LNCaP clone FGC (cell line): ENCODE data around the gene LSM14B.
"Not testable (repeated sequence)": the region's sequence is repeated elsewhere in the genome, so short reads cannot be mapped to it uniquely, and the experiment has no call there.

ENCODE experiments used
- DNase-seq: peaks from one replicate; pipeline ENCODE4 v3.0.0-alpha.2; 2011; ENCODE audit warnings: low read depth
- H3K4me3 ChIP-seq: 2 replicates; pipeline ENCODE4 v1.5.1; 2011; ENCODE audit warnings: mild to moderate bottlenecking, low read depth, low read length, control low read depth
- CTCF ChIP-seq: IDR thresholded peaks from 2 replicates; pipeline ENCODE4 v1.5.1; 2012; ENCODE audit warnings: mild to moderate bottlenecking; ENCODE audit not compliant: control insufficient read depth, insufficient read depth; ENCODE audit errors: extremely low read depth

Gene LSM14B

DNA sequence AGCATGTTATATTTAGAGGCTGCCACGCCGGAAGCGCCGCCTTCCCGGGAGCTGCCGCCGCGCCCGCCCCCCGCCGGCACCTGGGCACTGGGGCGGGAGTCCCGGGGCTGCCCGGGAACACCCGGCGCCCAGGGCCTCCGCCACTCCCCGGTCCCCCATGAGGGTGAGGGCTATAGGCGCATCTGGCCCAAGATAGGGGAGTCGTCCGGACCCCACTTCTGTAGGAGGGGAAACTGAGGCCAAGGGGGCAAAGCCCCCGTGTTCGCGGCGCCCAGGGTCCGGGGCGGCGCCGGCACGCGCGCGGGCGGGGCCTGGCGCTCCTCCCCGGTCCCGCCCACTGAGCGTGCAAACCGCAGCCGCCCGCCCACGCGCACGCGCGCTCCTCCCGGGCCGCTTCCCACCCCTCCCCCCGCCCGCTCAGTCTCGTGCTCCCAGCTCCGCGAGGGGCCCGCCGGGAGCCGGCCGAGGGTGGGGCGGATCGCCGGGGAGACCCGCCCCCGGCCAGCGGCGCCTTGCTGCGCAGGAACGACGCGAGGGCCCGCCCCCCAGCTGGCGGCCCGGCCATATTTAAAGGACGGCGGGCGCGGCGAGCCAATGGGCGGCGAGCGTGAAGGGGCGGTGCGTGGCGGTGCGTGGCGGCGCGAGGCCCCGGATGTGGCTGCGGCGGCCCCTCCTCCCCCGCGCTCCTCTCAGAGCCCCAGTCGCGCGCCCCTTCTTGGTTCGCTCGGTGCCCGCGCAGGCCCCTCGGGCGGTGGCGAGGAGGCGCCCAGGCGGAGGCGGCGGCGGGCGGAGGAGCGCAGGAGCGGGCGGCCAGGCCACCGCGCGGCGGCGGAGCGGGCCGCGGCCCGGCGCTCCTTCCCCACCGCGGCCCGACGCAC, at the start of gene LSM14B:
Gene LSM14B (plus strand): TSS at position 700 of the 878 bp plus-strand sequence. CDS start 192 bp downstream, outside the sequence.
- peak within 1 kb of the TSS; percentile 65 for H3K4me3 ChIP-seq
- no peak for TF ChIP-seq CTCF
- DNase-seq = peak; percentile 81

- no peak for TF ChIP-seq CTCF
- H3K4me3 ChIP-seq = no peak overlapping the region
- no peak for DNase-seq
Observed at GRCh38 chr20:62073323-62073722, 49.0 kb upstream of the LSM14B start.

- H3K4me3 ChIP-seq = no peak overlapping the region
- no peak for TF ChIP-seq CTCF
- no peak for DNase-seq
Observed at GRCh38 chr20:62079166-62079565, 43.1 kb upstream of the LSM14B start.

DNA sequence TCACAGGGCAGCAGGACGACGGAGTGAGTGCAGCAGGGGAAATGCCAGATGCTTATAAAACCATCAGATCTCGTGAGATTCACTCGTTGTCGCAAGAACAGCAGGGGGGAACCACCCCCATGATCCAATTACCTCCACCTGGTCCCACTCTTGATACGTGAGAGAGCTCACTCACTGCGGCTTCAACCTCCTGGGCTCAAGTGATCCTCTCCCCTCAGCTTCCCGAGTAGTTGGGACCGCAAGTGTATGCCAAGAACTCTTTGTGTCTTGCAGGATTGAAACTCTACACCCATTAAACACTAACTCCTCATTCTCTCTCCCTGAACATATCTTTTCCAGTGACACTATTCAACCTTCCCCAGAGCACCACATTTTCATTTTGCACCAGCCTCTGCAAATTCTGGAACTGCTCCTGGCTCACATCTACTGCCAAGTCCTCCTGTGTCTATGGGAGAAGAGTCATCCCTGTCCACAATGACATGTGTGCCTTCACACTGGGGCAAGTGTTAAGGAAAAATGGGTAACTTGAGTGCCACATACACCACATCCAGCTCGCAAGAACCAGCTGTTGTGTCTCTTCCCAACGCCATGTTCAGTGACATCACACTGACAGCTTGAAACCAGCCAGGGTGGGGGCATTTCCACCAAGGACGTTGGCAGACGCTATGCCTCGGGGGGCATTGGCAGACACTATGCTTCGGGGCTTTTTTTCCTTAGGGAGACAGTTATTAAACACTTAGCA, 41.9 kb upstream of the LSM14B start:
- no peak for TF ChIP-seq CTCF
- no peak overlapping the region for H3K4me3 ChIP-seq
- no peak for DNase-seq

DNA sequence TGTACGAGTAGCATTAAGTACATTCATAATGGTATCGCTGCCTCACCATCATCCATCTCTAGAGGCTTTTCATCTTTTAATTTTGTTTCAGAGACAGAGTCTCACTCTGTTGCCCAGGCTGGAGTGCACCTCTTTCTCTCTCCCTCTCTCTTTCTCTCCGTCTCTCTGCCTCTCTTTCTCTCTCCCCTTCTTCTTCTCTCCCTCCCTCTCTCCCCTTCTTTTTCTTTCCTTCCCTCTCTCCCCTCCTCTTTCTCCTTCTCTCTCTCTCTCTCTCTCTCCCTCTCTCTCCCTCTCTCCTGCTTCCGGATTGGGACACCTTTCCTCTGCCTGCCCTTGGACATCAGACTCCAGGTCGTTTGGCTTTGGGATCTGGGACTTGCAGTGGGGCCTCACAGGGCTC, 39.0 kb upstream of the LSM14B start:
- no peak for TF ChIP-seq CTCF
- DNase-seq = no peak
- H3K4me3 ChIP-seq = no peak overlapping the region

DNA sequence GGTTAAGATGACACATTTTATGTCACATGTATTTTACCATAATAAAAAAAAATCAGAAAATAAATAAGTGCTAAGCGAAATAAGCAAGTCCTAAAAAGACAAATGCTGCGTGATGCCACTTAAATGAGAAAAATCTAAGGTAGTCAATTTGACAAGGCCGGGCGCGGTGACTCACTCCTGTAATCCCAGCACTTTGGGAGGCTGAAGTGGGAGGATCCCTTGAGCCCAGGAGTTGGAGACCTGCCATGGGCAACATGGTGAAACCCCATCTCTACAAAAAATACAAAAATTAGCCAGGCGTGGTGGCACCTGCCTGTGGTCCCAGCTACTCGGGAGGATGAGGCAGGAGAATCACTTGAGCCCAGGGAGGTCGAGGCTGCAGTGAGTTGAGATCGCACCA, 38.1 kb upstream of the LSM14B start:
- not testable (repeated sequence) for DNase-seq, H3K4me3 ChIP-seq

DNA sequence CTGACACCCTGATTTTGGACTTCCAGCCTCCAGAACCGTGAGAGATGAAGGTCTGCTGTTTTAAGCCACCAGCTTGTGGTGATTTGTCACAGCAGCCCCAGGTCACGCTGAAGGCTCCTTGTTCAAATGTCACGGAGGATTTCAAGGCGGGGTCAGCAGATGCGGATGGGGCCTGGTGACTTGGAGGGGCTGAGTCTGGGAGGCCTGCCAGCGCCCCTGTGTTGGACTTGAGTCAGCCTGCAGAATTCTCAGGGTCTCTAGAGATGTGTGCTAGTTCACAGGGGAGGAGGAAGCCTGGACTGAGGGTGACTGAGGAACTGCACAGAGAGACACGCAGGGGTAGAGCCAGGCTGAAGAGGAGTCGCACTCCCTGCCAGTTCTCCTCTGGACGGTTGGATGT, 37.1 kb upstream of the LSM14B start:
- no peak for TF ChIP-seq CTCF
- DNase-seq = no peak

More for the DNA sequence above, 37.1 kb upstream of the LSM14B start:
- H3K4me3 ChIP-seq = no peak overlapping the region
